GM23338 (cell line): Measurements from ENCODE around the gene CACNA1A. TPM values are rescaled to one million over a fixed set of nuclear protein-coding genes. Genes with fewer than 3 reads are reported as not detected.

Experiments used
- CTCF ChIP-seq, 2 experiments: fragments of 200-600 bp in 1 of 2; sonication (generic) in 1 of 2; conservative IDR thresholded peaks; 2 replicates each; pipeline versions ENCODE4 v1.5.1 to v1.6.1; 2016 to 2017; ENCODE audit warnings: antibody characterized with exemption in 2 of 2, low read depth in 2 of 2, mild to moderate bottlenecking in 2 of 2, moderate library complexity in 1 of 2
- ETS1 ChIP-seq: IDR thresholded peaks from 2 replicates; pipeline ENCODE4 v1.6.1; 2016; ENCODE audit warnings: antibody characterized with exemption
- EZH2 ChIP-seq: fragments of 200-600 bp; sonication (generic); IDR thresholded peaks from one replicate; pipeline ENCODE4 v1.8.0; 2017; ENCODE audit warnings: antibody characterized with exemption, mild to moderate bottlenecking, low read depth; ENCODE audit not compliant: unreplicated experiment
- EZH2phosphoT487 ChIP-seq: fragments of 200-600 bp; sonication (generic); IDR thresholded peaks from one replicate; pipeline ENCODE4 v1.8.1; 2018; ENCODE audit warnings: antibody characterized with exemption; ENCODE audit not compliant: unreplicated experiment
- JUNB ChIP-seq: IDR thresholded peaks from one replicate; pipeline ENCODE4 v1.6.1; 2016; ENCODE audit warnings: antibody characterized with exemption; ENCODE audit not compliant: unreplicated experiment
- NANOG ChIP-seq: IDR thresholded peaks from 2 replicates; pipeline ENCODE4 v1.6.1; 2016; ENCODE audit warnings: antibody characterized with exemption, borderline replicate concordance
- REST ChIP-seq: IDR thresholded peaks from one replicate; pipeline ENCODE4 v1.6.1; 2018; ENCODE audit warnings: antibody characterized with exemption; ENCODE audit not compliant: unreplicated experiment
- STAT1 ChIP-seq: IDR thresholded peaks from one replicate; pipeline ENCODE4 v1.6.1; 2016; ENCODE audit warnings: antibody characterized with exemption; ENCODE audit not compliant: unreplicated experiment
- ZNF114 ChIP-seq: fragments of 250-450 bp; sonication (Bioruptor Pico); IDR thresholded peaks from 2 replicates; pipeline ENCODE4 v1.5.0; 2020; ENCODE audit warnings: mild to moderate bottlenecking, moderate library complexity
- ZNF331 ChIP-seq: fragments of 250-450 bp; sonication (Bioruptor Pico); IDR thresholded peaks from 2 replicates; pipeline ENCODE4 v1.5.0; 2020; ENCODE audit warnings: low read depth, mild to moderate bottlenecking, moderate library complexity
- ZNF462 ChIP-seq: fragments of 250-450 bp; sonication (Bioruptor Pico); IDR thresholded peaks from 2 replicates; pipeline ENCODE4 v1.5.0; 2020; ENCODE audit warnings: mild to moderate bottlenecking, moderate library complexity
- polyA plus RNA-seq: library from polyadenylated mRNA; unstranded; fragments of >200 nt; fragmentation: Nextera tagmentation; extraction: Ambion mirVana; gene quantifications from 2 replicates; pipeline ENCODE4 v1.2.1, GENCODE V29; 2016
- total RNA-seq: library from RNA; depleted of rRNA; stranded (reverse); fragments of >200 nt; shearing (Covaris generic); gene quantifications from 2 replicates; pipeline ENCODE4 v1.2.3, GENCODE V29; 2014

CACNA1A gene
- total and polyA plus RNA-seq, 2 experiments from 2014 or later: 7.4 to 20.3 TPM

GRCh38 chr19:13451434-13451995, 54.8 kb downstream of the CACNA1A start (continued):
- no peak for TF ChIP-seq ZNF462
- no peak for TF ChIP-seq STAT1
- TF ChIP-seq EZH2: no peak
- no peak for TF ChIP-seq ZNF331 (CRISPR knock-in tag)
- TF ChIP-seq ETS1: no peak
- TF ChIP-seq ZNF114 (CRISPR knock-in tag): no peak
- TF ChIP-seq NANOG: no peak
- TF ChIP-seq REST: no peak
- TF ChIP-seq JUNB: no peak
- TF ChIP-seq CTCF (conservative IDR thresholded peaks at IDR 0.05; ENCODE audit: low read depth in 2 of 2): no peak
- TF ChIP-seq EZH2phosphoT487: no peak
